HG03460 (cell line): ENCODE measurements around the gene SPSB4.
A peak's percentile ranks its signal among the peaks of the same experiment; 100 is the strongest.

ENCODE experiments used
- ATAC-seq: cut with Tn5 transposase; IDR thresholded peaks from one replicate; pipeline ENCODE4 v1.9.1; 2021; ENCODE audit not compliant: unreplicated experiment

The SPSB4 gene

DNA sequence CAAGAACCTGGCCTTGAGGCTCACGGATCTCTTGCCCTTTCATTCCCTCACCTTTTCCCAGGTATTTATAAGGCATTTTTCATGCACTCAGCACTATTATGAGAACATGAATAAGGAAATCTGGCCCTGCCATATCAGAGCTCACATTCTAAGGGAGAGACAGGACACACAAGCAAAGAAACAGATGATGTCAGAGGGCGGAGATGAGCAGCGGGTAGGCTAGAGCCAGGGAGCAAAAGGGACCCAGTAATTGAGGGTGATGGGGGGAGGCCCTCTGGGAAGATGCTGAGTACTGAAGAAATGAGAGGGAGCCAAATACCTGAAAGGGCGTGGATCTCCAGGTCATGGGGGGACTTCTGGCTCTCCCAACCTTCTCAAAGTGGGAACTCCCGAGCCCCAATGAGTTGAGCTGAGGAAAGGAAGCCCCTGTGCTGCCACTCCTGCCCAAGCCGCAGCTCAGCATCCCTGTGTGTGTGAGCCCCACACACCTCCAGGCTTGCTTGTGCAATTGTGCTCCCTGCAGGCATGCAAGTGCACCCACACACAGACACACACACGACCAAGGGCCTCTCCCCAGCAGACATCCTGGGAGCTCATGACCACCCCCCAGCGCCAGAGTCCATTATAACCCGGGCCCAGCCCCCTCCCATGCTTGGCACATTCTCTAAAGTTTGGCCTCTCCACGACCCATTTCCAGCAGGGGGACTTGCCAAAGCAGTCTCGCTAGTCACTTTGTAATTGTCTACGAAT lies 99.1 kb downstream of the SPSB4 start:
- ATAC-seq, result no peak

DNA sequence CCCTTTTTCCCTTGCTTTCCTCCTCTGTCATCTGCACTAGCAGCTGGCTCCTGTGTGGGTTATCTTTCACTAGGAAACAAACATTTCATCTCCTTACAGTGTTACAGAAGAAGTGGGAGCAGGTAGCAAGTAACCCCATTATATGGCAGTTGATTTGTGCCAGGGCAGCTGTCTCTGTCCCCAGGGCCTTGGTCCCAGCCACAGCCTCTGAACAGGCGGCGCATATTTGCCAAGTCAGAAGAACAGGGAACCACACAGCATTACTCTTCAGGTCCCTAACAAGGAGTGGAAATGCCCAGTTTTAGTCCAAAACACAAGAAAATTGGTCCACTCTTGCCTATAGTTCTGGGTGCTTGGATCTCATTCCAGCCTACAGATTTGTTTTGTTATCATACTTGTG lies 99.8 kb downstream of the SPSB4 start:
- no peak for ATAC-seq

DNA sequence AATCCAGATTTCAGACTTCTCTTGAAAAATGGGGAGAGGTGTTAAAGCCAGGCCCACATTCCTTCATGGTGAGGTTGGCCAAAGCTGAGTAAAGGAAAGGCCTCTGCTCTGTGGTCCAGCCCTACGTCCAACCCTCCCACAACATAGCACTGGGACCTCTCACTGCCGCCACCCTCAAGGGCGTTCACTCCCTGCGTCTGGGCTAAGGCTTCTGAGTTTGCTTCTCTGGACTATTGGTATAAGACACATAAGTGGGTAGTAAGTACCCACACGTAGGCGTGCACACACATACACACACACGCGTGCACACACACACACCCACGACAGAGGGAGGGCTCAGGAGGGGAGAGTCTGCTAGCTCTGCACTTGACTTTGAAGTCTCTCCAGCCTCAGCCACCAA lies 100.3 kb downstream of the SPSB4 start:
- no peak for ATAC-seq

DNA sequence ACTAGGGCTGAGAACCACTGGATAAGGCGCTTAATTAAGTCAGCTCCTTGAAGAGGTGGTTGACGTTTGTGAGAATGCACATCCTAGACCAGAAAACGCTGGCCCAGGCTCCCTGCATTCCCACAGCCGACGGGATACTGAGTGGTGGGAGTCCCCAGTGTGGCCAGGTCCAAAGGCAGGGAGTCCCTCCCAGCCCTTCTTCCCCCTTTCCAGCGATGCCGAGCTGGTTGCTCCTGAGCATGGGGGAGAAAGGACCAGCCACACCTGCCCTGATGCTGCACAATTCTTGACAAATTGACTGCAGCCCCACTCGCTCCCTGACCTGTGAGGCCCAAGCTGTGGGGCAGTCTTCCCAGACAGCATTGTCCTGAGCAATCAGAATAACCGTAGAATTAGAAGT lies 101.0 kb downstream of the SPSB4 start:
- no peak for ATAC-seq

DNA sequence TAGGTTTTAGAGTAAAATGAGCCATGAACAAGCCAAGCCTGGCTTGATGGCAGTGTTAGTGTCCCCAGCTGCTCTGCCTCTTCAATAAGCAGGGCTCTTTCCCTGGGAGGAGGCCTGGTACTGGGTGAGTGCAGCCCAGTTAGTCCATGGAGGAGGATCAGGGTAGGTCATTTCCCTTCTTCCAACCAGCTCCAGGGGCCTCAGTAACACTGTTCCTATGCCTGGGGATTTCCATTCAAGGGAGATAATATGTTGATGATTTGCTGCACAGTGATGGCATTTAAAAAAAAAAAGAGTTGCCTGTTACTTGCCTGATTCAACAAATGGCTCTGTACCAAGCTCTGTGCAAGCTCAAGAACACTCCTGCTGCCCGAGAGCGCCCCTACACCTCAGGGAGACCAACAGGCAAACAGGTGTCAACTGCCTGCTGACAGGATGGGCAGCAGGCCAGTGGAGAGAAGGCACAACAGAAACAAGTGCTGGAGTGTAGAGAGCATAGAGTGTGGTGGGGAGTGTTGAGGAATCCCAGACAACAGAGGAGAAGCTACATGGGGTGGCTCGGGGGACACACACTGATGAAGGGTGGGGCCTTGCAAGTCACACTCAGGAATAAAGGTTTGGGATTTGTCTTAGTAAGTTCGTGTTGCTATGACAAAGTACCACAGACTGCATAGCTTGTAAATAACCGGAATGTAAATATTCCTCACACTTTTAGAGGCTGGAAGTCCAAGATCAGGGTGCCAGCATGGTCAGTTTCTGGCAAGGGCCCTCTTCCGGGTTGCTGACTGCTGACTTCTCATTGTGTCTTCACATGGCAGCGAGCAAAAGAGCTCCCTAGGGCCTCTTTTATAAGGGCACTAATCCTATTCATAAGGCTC lies 101.9 kb downstream of the SPSB4 start:
- ATAC-seq, result no peak

DNA sequence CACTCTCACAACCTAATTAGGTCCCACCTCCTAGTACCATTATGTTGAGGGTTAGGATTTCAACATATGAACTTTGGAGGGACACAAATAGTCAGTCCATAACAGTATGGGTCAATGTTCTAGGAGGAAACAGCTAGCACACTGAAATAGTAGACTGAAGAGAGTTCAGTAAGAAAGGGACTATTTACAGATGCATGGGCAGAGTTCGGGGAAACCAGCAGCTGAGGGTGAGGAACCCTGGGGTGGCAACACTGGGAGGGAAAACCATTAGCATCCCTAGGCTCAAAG lies 102.5 kb downstream of the SPSB4 start:
- no peak for ATAC-seq

DNA sequence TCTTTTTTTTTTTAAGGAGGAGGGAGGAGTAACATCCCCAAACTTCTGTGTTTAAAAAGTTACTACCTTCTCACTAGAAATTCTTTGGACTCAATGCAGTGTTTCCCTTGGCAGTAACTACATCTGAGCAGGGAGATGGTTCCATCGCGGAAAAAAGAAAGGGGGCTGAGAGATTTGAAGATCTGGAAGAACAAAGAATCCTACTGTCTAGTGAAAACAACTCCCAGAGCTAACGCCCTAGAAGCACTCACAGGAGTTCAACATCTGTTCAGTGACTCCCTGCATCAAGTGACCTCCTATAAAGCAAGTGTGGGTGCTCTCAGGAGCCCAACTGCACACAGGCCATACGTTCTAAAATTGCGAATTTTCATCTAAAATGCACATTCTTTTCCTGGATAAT lies 113.7 kb downstream of the SPSB4 start:
- no peak for ATAC-seq

DNA sequence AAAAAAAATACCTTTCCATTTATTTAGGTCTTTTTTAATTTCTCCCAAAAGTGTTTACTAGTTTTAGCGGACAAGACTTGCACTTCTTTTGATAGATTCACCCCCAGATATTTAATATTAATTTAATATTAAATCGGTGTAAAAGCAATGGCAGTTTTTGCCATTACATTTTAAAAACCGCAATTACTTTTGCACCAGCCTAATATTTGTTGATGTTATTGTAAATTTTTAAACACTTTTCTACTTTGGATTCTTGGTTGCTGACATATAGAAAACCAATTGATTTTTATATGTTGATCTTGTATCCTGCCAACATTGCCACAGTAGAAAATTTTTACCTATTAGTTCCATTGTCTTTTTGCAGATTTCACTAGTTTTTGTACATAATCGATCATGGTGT lies 116.5 kb downstream of the SPSB4 start:
- ATAC-seq, result no peak

DNA sequence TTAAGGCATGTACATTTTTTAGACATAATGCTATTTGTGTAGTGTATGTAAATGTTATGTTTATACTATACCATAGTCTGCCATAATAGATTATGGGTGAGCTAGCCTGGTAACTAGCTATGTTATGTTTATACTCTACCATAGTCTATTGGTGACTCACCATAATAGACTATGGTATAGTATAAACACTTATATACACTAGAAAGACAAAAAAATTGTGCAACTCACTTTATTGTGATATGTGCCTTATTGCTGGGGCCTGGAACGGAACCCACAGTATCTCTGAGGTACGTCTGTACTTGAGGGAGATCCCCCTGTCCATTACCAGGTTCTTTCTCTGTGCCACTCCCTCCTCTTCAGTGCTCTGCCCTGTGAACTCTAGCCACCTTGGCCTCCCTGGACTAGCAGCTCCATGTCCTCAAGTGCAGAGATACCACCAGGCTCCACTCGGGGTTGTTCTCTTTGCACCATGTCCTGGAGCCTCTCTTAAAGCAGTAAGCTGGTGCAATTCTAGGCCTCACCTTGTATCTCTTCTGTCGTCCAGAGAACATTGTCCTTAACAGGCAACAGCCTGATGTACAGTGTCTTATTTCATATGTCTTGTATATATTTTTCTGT lies 119.6 kb downstream of the SPSB4 start:
- ATAC-seq, result no peak

DNA sequence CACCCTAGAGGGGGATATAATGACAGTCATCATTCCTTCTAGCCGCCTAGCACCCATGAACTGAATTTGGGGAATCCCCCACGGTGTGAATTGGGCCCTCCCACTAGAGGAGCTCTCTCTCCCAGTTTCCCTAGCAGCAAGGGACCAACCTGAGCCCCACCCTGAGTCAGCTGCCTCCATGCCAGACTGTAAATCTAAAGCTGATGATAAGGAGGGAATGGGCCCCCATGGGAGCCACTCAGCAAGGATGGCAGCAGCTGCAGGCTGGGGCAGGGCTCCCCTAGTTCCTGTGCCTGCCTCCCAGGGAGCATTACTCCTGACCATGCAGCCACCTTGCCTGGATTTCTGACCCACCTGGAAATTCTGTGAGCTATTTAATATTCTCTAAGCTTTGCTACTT lies 123.5 kb downstream of the SPSB4 start:
- ATAC-seq, result no peak

DNA sequence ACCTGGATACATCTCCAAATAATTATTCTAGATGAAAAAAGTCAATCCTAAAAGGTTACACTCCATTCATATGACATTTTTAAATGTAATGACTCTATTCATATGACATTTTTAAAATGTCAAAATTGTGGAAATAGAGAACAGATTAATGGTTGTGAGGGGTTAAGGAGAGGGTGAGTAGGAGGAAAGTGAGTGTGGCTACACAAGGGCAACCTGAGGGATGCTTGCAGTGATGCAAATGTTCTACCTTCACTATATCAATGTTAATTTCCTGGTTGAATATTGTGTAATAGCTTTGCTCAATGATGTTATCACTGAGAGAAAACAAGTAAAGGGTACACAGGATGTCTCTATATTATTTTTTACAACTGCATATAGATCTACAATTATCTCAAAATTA lies 125.6 kb downstream of the SPSB4 start:
- no peak for ATAC-seq

DNA sequence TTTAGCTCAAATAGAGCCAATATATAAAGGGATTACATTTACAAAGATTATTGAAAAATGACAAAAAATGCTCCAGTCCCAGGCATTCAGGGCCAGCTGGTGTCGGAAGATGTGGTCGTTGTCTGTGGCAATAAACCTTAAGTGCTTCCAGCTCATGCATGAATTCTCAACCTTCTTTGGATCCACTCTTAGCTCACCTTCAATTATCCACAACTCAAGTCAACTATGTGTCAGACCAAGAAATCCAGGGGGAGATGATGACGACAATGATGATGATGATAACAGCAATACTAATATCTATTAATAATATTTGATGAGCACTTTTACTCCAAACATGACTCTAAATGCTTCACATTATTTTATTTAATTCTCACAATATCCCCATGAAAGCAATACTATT lies 126.9 kb downstream of the SPSB4 start:
- ATAC-seq, result no peak

DNA sequence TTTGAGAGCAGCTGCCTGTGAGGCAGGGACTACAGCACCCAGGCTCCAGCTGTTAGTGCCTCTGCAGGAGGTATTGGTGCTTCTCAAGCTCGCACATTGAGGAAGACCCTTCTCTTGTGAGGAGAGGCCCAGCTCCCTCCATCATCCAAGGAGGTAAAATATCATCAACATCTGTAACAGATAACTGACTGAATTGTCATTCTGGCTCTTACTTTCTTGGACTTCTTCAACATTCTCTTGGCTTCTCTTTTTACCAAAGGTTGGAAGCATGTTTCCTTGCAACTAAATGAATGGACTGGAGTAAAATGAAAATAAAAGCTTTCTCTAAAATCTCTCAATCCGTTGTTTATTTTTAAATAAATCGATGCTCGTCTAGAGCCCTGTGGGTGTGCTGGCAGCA lies 127.4 kb downstream of the SPSB4 start:
- no peak for ATAC-seq

DNA sequence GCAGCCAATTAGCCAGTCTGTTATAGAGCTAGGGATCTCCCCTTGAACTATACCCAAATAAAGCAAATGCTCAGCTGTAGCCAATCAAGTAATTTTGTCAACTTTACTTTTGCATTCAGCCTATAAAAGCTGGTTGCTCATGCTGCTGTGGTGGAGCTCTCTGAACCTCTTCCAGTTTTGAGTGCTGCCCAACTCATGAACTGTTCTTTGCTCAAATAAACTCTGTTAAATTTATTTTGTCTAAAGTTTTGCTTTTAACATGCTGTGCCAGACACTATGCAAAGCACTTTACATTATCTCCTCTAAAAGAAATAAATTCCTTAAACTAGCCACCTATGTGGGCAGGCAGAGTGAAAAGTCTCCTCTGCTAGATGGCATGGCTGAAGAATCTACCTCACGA lies 128.8 kb downstream of the SPSB4 start:
- ATAC-seq, result no peak

DNA sequence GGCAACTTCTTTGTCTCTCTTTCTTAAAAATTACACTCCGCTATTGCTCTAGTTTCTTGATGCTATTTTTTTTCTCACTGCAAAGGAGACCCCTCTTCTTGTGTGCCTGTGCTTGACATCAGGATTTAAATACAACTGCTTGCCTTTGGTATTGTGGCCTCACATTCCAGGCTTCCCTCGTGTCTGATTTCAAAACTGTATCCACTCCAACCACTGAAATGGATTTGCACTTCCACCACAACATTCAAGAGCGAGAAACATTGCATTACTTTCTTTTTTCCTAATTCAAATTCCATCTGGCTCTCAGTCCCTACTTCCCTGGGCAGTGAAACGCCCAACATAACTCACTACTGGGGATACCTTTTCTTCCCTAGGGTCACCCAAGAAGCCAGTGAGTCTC lies 130.0 kb downstream of the SPSB4 start:
- no peak for ATAC-seq

DNA sequence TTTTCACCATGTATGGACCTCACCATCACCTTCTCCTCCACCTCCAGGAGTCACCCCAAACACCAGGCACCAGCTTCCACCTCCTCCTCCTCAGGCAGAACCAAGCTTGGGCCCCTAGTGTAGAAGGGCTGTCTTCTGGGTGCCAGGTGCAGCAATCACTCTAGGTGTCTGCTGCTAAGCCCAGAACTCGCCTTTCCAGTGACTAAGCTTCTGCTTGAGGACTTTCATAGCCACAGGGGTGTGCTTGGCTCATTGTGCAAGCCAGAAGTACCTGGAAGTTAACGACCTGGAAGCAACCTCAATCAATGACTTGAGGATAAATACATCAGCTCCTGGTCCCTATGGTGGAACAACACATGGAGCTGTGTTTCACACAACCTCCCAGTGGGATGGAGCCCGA lies 130.7 kb downstream of the SPSB4 start:
- ATAC-seq, result no peak

DNA sequence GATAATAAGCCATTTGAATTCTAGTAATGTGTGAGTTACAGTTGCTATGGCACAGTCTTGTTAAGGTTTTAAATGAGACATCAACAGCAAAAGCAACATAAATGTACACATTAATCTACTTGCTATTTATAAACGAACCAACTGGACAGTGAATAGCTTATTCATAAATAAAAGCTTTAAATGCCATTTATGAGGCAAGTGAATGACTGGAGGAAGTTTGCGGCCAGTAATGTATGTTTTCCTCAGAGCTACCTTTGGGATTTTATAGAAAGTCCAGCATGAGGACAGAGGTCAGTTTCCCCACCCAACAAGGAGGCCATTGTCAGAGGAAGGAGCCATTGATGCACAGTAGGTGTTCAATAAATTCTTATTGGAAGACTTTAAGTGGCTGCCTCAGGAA lies 132.5 kb downstream of the SPSB4 start:
- ATAC-seq, result no peak

DNA sequence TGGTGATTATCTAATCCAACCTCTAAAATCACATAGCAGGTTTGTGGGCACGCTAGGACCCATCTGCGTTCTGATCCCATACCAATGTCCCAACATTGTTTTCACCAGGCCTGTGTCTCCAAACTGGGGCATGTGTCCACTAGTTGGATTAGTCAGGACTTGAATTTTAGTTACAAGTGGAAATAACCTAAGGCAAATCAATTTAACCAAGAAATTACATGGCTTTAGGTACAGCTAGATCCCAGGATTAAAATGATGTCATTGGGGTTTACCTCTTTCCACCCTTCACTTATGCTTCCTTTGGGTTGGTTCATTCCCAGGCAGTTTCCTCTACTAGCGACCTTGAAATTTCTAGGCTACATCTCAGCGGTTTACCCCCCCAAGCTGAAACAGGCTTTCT lies 133.3 kb downstream of the SPSB4 start:
- ATAC-seq, result no peak

DNA sequence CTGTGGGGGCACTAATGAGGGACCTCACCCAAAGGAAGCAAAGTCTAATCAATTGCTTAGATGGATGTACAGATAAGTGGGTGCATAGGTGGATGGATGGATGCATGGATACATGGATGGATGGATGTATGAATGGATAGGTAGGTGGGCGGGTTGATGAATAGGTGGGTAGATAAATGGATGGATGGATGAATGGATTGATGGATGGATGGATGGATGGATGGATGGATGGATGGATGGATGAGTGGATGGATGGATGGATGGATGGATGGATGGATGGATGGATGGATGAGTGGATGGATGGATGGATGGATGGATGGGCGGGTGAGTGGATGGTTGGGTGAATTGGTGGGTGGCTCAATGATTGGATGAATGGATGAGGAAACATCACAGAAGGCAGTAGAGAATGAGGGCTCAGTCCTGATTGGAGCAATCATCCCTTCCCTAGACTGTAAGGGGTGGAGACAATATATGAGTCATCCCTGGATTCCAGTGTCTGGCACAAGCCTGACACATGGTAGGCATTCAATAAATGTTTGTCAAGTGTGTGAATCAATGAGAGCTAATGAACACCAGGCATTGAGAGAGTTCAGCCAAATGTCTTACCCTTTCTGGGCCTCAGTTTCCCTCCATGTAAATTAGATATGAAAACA lies 140.1 kb downstream of the SPSB4 start:
- no peak for ATAC-seq

DNA sequence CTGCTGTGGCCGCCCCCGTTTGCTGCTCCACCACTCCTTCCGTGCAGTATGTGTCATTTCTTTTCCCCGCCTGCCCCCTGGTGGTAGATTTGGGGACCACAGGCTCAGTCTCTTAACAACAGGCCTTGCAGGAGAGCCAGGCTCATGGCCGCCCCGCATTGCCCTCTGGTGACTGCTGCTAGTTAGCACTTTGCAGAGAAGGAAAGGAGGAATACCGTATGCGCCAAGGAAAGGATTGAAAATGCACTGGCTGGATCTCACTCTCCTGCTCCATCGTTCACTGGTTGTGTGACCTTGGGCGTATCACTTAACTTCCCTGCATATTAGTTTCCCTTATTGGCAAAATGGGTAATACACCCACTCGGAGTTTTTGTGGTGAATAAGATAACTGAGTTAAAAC lies 141.2 kb downstream of the SPSB4 start:
- peak; percentile 98 for ATAC-seq

DNA sequence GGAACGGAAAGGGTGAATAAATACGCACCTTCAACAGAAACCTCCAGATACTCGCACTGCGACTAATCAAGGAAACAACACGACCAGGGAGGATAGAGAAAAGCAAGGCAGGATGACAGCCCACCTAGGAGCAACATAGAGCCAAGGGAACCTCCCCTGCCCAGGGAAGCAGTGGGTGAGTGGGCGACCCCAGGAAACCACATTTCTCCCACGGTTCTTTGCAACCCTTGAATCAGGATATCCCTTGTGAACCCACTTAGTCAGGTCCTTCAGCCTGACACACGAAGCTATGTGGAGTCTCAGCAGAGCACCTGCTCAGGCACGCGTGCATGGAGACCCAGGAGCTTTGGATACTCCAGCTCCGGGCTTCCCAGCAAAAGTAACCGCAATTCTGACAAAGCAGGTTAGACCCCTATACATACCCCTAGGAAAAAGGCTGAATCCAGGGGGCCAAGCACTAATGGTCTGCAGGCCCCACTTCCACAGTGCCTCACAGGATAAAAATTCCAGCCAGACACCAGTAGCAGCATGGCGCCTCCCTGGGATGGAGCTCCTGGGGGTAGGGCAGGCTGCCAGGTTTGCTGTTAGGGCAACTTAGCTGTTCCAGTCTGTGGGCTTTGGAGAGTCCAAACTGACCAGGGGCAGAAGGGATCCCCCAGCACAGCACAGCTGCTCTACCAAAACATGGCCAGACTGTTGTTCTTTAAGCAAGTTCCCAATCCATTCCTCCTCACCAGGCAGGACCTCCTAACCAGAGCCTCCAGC lies 142.1 kb downstream of the SPSB4 start:
- no peak for ATAC-seq
